Right cardiac atrium (tissue), 5 donors: Measurements from ENCODE around the gene PELO. TPM values are rescaled to one million over a fixed set of nuclear protein-coding genes. Genes with fewer than 3 reads are reported as not detected.

Experiments used
- ATAC-seq, 2 donors: fragments of 200-7000 bp; cut with Tn5 transposase; one replicate each; pipeline versions ENCODE4 v1.8.0 to v1.9.1; 2020; ENCODE audit warnings: moderate library complexity in 2 of 2, mild to moderate bottlenecking in 1 of 2
- DNase-seq, 3 donors: peaks; one replicate each; pipeline ENCODE4 v3.0.0-alpha.2; 2020
- H3K27ac ChIP-seq: one replicate; pipeline ENCODE4 v1.5.1; 2013; ENCODE audit warnings: mild to moderate bottlenecking, low read length, control low read depth, moderate library complexity
- H3K27me3 ChIP-seq: one replicate; pipeline ENCODE4 v1.6.1; 2013; ENCODE audit not compliant: control insufficient read depth, insufficient read depth
- H3K4me1 ChIP-seq: one replicate; pipeline ENCODE4 v1.6.1; 2013; ENCODE audit warnings: low read length; ENCODE audit not compliant: control insufficient read depth, insufficient read depth
- H3K4me3 ChIP-seq: one replicate; pipeline ENCODE4 v1.5.1; 2013; ENCODE audit warnings: low read length, control low read depth
- H3K9me3 ChIP-seq: one replicate; pipeline ENCODE4 v1.6.1; 2013; ENCODE audit warnings: low read length; ENCODE audit not compliant: control insufficient read depth
- whole genome bisulfite sequencing: extraction: QIAGEN DNeasy Blood & Tissue Kit; methylation state at CpG from one replicate; pipeline ENCODE4 v1.1.7; 2013; 5-methylcytosine and 5-hydroxymethylcytosine counted together
- intact Hi-C, 4 donors: fragments of 100-400 bp; cut with DNase I; formaldehyde crosslinking; loops; one replicate each; pipeline versions ENCODE4 v1.11.0 to v1.14.0; 2022 to 2023
- polyA plus RNA-seq: library from polyadenylated mRNA; stranded (reverse); fragments of 200-250 nt; gene quantifications from one replicate; pipeline ENCODE4 v1.2.3, GENCODE V29; 2013
- total RNA-seq, 4 donors: library from RNA; stranded (reverse); fragmentation: NEBNext Ultra II Directional; extraction: Animal tissue kit (Norgen Biotek cat#: 25700); gene quantifications; one replicate each; pipeline ENCODE4 v1.2.1, GENCODE V29; 2021
- donor health status: healthy with polysubstance abuse.
- donor health status: DM: no; HTN: yes; CAD: no.
- donor health status: DM: no; HTN: no; CAD: no.
- donor health status: DM: no; HTN: yes; CAD: no; lungs with severe emphysema.
- donor health status: DM: yes; HTN: yes; CAD: no.

Gene PELO
- total and polyA plus RNA-seq, 5 donors = 7.9 to 24.3 (median 19.9) TPM

DNA sequence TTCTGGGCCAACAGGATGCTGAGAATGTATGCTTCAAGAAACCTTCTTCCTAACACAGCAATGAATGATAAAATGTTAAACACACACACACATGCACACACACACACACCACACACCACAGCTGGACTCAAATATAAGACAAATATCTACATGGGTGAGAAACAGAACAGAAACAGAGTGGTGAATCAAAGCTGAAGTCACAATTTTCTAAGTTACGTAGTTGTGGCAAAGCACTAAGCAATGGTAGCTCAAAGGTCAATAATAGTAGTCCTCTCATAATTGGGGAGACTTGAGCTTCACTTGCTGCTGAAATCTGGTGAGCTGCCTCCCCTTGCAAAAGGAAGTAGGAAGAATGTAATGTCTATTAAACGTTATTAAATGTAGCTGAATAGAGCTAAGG, 33.7 kb upstream of the PELO start:
- Histone ChIP-seq H3K27me3 (no peaks in the 10 kb centered on the region), H3K4me3 (no peak overlapping the region), H3K9me3 (no peaks in the 10 kb centered on the region), H3K4me1 (no peaks in the 10 kb centered on the region), H3K27ac (no peak overlapping the region)
- WGBS = 76% methylated on average over 2 of the region's 2 CpGs
- no peak for DNase-seq
- intact Hi-C loops = no loop called here
- ATAC-seq = no peak

DNA sequence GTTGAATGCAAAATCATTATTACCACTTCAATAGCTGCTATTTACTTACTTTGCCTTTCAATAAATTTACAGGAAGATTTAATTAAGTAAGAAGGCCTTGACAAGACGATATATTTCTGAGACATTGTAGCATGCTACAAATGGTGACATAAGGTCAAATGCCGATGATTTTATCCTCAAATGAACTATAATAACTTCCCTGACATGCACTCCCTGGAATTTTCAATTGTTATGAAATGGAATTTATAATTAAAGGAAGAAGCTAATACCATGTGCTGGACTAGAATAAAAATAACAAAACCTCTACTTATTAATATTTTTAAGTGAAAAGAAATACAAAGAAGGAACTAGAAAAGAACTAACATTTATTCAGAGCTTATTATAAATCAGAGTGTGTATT, 30.2 kb upstream of the PELO start:
- ATAC-seq (no peak), DNase-seq (no peak)
- WGBS = 45% methylated on average over 2 of the region's 2 CpGs
- Histone ChIP-seq H3K9me3 (no peaks in the 10 kb centered on the region), H3K27me3 (no peaks in the 10 kb centered on the region), H3K27ac (no peak overlapping the region), H3K4me1 (no peaks in the 10 kb centered on the region), H3K4me3 (no peak overlapping the region)
- intact Hi-C loops = no loop called here

DNA sequence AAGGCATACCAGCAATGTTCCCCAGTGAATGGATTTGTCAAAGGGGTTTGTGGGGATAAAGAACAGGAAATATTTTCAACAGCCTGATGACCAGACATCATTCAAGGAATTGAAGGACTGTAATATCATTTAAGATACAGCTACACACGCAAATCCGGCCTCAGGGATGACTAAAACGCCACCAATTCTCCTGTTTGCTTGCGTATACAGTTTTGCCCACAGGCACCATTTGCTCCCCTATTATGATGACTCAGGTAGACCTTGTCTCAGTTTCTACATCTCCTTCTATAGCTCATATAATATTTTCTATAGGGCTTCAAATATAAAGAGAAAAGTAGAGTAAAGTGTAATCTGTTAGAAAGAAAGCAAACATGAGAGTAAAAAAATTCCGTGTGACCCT, 29.7 kb upstream of the PELO start:
- ATAC-seq = no peak
- H3K9me3 ChIP-seq = no peaks in the 10 kb centered on the region
- peak overlapping the region; percentile 19 for H3K27ac ChIP-seq
- H3K4me1 ChIP-seq = no peaks in the 10 kb centered on the region
- whole genome bisulfite sequencing = 74% methylated on average over 5 of the region's 5 CpGs
- intact Hi-C loops = no loop called here
- no peak for DNase-seq
- H3K4me3 ChIP-seq = no peak overlapping the region
- H3K27me3 ChIP-seq = no peaks in the 10 kb centered on the region

DNA sequence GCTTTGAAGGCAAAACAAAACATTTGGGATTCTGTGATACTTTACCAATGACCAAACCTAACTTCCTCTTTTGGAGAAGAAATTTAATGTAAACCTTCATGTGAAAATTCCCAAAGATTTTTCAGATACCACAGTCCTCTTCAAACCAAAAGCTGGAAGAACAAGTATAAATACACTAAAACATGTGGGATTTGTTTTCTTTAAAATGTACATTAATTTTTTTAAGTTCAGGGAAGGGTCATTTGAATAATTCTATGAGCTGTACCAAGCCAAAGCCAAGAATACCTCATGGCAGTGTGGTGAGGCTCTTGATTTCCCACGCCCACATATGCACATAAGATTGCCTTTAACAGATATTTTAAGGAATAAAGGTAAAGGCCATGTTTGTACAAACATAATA, 28.4 kb upstream of the PELO start:
- DNase-seq = no peak
- intact Hi-C loops = no loop called here
- Histone ChIP-seq H3K27me3 (no peaks in the 10 kb centered on the region), H3K4me1 (no peaks in the 10 kb centered on the region), H3K27ac (no peak overlapping the region), H3K9me3 (no peaks in the 10 kb centered on the region), H3K4me3 (no peak overlapping the region)
- ATAC-seq = no peak
- WGBS = 87% methylated on average over 1 of the region's 1 CpG

DNA sequence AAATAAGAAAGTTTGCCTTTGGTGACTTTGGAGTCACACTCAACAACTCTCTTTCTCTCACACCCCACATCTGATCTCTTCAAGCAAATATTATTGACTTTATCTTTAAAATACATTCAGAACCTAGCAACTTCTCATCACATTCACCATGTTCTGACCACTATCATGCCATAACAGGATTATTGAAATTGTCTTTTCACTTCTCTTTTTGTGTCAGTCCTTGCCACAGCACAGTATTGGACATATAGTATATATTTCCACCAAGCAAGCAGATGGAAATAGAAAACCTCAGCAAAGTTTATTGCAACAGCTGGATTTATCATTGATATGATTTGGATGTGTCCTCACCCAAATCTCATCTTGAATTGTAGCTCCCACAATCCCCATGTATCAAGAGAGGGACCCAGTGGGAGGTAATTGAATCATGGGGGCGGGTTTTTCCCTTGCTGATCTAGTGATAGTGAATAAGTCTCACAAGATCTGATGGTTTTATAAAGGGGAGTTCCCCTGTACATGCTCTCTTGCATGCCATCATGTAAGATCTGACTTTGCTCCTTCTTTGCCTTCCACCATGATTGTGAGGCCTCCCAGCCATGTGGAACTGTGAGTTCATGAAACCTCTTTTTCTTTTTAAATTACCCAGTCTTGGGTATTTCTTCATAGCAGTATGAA, 26.9 kb upstream of the PELO start:
- Histone ChIP-seq H3K4me3 (no peak overlapping the region), H3K4me1 (no peaks in the 10 kb centered on the region), H3K9me3 (no peaks in the 10 kb centered on the region), H3K27me3 (no peaks in the 10 kb centered on the region), H3K27ac (no peak overlapping the region)
- WGBS = 97% methylated on average over 1 of the region's 1 CpG
- DNase-seq (no peak), ATAC-seq (no peak)
- intact Hi-C loops = no loop called here

DNA sequence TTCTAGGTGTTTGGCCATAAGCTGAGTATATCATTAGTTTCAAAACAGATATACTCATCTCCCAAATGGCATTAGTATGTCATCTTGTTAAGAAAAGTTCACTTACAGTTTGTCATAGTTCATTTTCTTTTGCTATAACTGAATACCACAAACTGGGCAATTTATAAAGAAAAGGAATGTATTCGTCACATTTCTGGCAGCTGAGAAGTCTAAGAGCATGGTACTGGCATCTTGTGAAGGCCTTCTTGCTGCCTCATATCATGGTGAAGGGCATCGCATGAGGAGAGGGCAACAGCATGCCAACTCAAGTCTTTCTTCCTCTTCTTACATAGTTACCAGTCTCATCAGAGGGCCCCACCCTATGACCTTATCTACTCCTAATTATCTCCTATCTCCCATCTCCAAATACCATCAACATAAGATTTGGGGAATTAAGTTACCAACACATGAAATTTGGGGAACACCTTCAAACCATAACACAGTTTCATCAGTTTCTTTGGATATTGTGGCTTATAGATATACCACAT, 20.4 kb upstream of the PELO start:
- Histone ChIP-seq H3K27ac (no peak overlapping the region), H3K4me1 (no peaks in the 10 kb centered on the region), H3K4me3 (no peak overlapping the region), H3K27me3 (no peaks in the 10 kb centered on the region), H3K9me3 (no peaks in the 10 kb centered on the region)
- intact Hi-C loops = no loop called here
- WGBS = 95% methylated on average over 2 of the region's 2 CpGs
- ATAC-seq (no peak), DNase-seq (no peak)

DNA sequence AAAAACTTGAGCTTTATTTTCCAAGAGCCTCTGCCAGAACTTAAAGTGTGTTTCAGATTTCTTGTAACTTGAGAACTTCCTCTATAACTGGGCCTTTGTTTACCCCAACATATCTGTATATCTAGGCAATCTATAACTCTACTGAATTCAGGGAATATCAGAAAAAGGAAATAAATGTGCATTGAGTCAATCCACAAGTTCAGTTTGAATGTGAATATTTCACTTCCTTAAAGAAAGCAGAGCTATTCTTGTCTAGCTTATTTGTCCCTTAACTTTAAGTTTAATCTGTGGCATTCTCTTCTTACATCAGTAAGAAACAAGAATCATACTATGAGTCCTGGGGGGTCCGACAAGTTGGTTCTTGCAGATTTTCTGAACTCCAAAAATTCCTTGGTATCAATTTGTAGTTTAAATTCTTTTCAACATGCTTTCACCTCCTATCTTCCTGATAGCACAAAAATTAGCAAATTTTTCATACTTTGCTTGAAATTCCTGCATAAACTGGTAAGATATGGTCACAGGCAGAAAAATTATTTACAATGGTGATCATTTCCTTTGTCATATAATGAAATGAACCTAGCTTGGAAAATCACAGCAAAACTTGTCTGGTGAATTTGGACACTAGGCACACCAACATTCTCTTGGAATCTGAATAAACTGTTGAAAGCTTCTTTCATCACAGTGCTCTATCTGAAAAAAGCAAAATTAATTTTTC, 19.8 kb upstream of the PELO start:
- intact Hi-C loops = no loop called here
- Histone ChIP-seq H3K4me3 (no peak overlapping the region), H3K4me1 (no peaks in the 10 kb centered on the region), H3K27me3 (no peaks in the 10 kb centered on the region), H3K9me3 (no peaks in the 10 kb centered on the region), H3K27ac (no peak overlapping the region)
- ATAC-seq (no peak), DNase-seq (no peak)
- WGBS = 71% methylated on average over 1 of the region's 1 CpG

DNA sequence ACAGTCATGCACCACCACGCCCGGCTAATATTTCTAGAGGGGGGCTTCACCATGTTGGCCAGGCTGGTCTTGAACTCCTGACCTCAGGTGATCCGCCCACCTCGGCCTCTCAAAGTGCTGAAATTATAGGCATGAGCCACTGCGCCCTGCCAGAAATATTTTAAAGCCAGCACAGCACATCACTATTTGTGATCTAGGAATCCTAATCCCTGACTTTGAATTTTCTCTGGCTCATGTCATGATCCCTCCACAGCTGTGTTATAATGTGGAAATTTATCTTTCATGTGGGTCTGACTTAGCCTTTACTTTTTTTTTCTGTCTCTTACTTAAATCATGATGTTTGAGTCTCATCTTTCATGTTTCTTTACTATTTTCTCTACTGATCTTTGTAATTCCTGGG, 18.7 kb upstream of the PELO start:
- intact Hi-C loops = no loop called here
- H3K27ac ChIP-seq = no peak overlapping the region
- DNase-seq (no peak), ATAC-seq (no peak)
- H3K27me3 ChIP-seq = no peaks in the 10 kb centered on the region
- H3K4me3 ChIP-seq = no peak overlapping the region
- no peaks in the 10 kb centered on the region for H3K9me3 ChIP-seq
- 94% methylated on average over 5 of the region's 5 CpGs for WGBS
- H3K4me1 ChIP-seq = no peaks in the 10 kb centered on the region

DNA sequence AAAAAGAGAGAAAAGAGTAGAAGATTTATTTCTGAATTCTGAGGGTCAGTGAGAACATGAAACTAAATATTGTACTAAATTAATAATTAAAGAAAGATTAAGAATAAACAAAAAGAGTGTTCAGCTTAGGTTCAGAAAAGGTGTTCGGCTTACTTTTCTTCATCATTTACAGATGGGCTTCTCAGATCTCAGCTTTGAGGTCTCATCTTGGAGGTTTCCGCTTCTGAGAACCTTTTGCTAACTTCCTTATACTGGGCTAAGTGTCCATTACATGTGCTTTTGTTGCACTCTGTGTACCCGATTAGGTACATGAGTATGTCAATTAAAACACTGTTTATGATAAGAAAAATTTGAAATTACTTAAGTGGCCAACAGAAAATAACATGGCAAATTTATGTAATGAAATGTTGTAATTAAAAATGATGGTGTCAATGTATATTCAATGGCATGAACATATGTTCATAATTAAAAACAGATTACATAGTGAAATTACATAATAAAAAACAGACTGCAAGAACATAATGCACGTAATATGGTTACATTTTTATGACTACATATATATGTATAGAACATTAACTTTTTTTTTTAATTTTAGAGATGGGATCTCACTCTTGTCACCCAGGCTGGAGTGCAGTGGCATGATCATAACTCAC, 17.3 kb upstream of the PELO start:
- 95% methylated on average over 4 of the region's 4 CpGs for WGBS
- Histone ChIP-seq H3K27me3 (no peaks in the 10 kb centered on the region), H3K9me3 (no peaks in the 10 kb centered on the region), H3K4me1 (no peaks in the 10 kb centered on the region), H3K27ac (no peak overlapping the region), H3K4me3 (no peak overlapping the region)
- ATAC-seq = no peak
- no peak for DNase-seq
- intact Hi-C loops = no loop called here

DNA sequence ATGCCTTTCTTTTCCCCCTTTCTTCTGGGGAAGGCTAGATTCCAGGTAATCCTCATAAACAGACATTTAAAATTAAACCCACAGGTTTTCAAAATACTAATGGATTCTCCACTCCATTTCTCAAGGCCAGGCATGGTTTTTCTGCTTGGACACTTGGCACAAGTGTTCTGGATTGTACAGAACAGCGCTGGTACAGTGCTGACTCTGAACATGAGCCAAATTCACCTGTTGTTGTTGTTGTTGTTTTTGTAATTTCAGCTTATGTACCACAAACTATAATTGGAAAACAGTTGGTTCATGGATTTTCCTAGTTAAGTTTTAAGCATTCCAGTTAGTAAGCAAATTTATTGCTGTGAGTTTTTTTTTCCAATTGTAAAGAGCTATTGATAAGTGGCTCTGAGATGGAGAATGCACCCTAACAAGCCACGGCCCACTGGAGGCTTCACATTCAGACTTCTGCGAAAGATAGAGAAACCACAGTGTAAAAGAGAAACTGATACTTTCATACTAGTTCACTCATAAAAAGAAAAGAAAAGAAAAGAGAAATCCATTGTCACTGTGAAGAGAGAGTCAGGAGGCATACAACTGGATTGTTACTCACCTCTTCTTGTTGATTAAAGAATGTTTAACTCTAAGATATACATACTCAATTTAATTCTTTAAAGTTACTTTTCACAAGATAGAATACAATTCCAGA, 16.2 kb upstream of the PELO start:
- no peak overlapping the region for H3K27ac ChIP-seq
- DNase-seq (no peak), ATAC-seq (no peak)
- no peaks in the 10 kb centered on the region for H3K27me3 ChIP-seq
- 86% methylated on average over 3 of the region's 3 CpGs for WGBS
- intact Hi-C loops = no loop called here
- no peak overlapping the region for H3K4me3 ChIP-seq
- no peaks in the 10 kb centered on the region for H3K9me3 ChIP-seq
- no peaks in the 10 kb centered on the region for H3K4me1 ChIP-seq

DNA sequence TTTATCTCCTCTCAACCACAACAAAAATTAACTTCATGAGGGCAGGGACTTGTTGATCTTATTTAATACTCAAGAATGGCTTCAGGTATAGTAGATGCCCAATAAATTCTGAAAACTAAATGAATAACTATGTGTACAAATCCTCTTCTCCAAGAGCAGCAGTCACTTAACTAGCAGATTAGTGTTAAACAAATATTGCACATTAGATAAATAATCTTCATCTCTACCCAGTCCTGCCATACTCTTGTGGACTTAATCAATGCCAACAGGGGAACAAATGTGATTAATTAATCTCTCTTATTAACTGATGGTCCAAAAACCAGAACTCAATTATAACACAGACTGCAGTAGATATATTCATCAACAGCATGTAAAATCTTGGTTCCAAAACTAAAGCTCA, 15.0 kb upstream of the PELO start:
- ATAC-seq = no peak

More for the DNA sequence above, 15.0 kb upstream of the PELO start:
- H3K27me3 ChIP-seq = no peaks in the 10 kb centered on the region
- intact Hi-C loops = no loop called here
- no peak overlapping the region for H3K27ac ChIP-seq
- no peak for DNase-seq
- H3K4me3 ChIP-seq = no peak overlapping the region
- no peaks in the 10 kb centered on the region for H3K4me1 ChIP-seq
- H3K9me3 ChIP-seq = no peaks in the 10 kb centered on the region
